ENCODE results near the gene DAO. TPM values are rescaled to one million over a fixed set of nuclear protein-coding genes. Genes with fewer than 3 reads are reported as not detected.
A peak's percentile ranks its signal among the peaks of the same experiment; 100 is the strongest.
"Not testable (repeated sequence)": the region's sequence is repeated elsewhere in the genome, so short reads cannot be mapped to it uniquely, and the experiment has no call there.

Gene DAO
- total RNA-seq, 2 experiments from 2014 or later = not detected

DNA sequence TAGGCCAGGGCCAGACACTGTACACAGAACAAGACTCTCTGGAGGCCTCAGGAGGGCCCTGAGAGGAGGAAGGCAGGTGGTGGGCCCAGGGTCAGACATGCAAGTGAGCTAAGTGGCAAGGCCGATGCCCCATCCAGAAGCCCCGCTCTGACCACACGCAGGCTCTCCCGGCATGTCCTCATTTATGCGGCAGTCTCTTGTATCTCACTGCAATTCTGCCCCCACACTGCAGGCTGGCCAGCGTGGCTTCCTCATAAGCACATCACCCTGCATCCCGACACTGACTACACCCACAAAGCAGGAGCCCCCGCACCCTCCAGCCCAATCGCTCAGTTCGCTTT lies 40.0 kb upstream of the DAO start:
- H3K27me3 Mint-ChIP-seq = no peaks in the 10 kb centered on the region
- ATAC-seq (ENCODE audit: low read depth) = no peak
- H3K27ac Mint-ChIP-seq = peak overlapping the region; percentile 63
- DNase-seq = no peak
- peaks cover 41% of the 10 kb centered on the region for H3K4me1 Mint-ChIP-seq
- peaks cover 23% of the 10 kb centered on the region for H3K36me3 Mint-ChIP-seq
- H3K4me3 Mint-ChIP-seq = no peak overlapping the region
- H3K9me3 Mint-ChIP-seq = no peaks in the 10 kb centered on the region
- POLR2A ChIA-PET = interaction anchor here (2.8 kb wide), 1 partner anchor 18 kb away, joined by 25 read pairs; the partner anchor contains the start of gene SSH1

- Mint-ChIP-seq H3K27me3 (no peaks in the 10 kb centered on the region), H3K27ac (peak overlapping the region; percentile 45), H3K36me3 (peaks cover 15% of the 10 kb centered on the region), H3K4me1 (peaks cover 34% of the 10 kb centered on the region), H3K4me3 (no peak overlapping the region), H3K9me3 (no peaks in the 10 kb centered on the region)
- POLR2A ChIA-PET = no interaction called here
- DNase-seq (no peak), ATAC-seq (ENCODE audit: low read depth) (no peak)
Observed at GRCh38 chr12:108840605-108841332, 39.1 kb upstream of the DAO start.

DNA sequence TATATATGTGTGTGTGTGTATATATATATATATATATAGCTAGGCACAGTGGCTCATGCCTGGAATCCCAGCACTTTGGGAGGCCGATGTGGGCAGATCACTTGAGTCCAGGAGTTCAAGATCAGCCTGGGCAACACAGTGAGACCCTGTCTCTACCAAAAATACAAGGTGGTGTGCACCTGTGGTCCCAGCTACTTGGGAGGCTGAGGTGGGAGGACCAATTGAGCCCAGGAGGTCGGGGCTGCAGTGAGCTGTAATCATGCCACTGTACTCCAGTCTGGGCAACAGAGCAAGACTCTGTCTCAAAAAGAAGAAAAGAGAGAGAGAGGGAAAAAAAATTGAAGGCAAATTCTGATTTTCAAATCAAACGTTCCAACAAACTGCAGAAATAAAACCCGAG lies 38.1 kb upstream of the DAO start:
- ATAC-seq (ENCODE audit: low read depth); POLR2A ChIA-PET; H3K4me3 Mint-ChIP-seq; H3K27me3 Mint-ChIP-seq; DNase-seq; H3K9me3 Mint-ChIP-seq: not testable (repeated sequence)
- H3K27ac Mint-ChIP-seq = peak overlapping the region; percentile 45
- peaks cover 30% of the 10 kb centered on the region for H3K4me1 Mint-ChIP-seq
- peaks cover 11% of the 10 kb centered on the region for H3K36me3 Mint-ChIP-seq

GRCh38 chr12:108842361-108842760 lies 37.5 kb upstream of the DAO start:
- POLR2A ChIA-PET = no interaction called here
- Mint-ChIP-seq H3K9me3 (no peaks in the 10 kb centered on the region), H3K36me3 (peaks cover 11% of the 10 kb centered on the region), H3K27ac (no peak overlapping the region), H3K4me3 (no peak overlapping the region), H3K4me1 (peaks cover 28% of the 10 kb centered on the region), H3K27me3 (no peaks in the 10 kb centered on the region)
- ATAC-seq (ENCODE audit: low read depth) (no peak), DNase-seq (no peak)

DNA sequence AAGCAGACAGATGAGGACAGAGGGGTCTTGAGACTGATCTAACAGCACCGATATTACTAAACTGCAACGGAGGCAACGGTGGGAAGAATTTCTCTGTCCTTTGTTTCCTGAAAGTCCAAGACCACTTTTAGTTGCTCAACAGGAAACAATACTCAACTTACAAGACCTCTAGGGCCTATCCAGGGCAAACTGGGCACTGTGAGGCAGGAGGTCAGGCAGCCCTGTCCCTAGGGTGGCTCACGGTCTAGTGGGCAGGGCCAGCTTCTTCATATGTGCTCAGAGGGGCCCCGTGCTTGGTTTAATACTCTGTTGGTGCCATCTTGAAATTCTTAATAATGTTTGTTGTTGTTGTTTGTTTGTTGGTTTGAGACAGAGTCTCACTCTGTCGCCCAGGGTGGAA lies 36.7 kb upstream of the DAO start:
- Mint-ChIP-seq H3K9me3 (no peaks in the 10 kb centered on the region), H3K27me3 (no peaks in the 10 kb centered on the region), H3K36me3 (peaks cover 16% of the 10 kb centered on the region), H3K4me1 (peaks cover 22% of the 10 kb centered on the region), H3K4me3 (no peak overlapping the region), H3K27ac (no peak overlapping the region)
- DNase-seq = no peak
- POLR2A ChIA-PET = no interaction called here
- ATAC-seq (ENCODE audit: low read depth) = no peak

- no peaks in the 10 kb centered on the region for H3K9me3 Mint-ChIP-seq
- POLR2A ChIA-PET = no interaction called here
- H3K4me3 Mint-ChIP-seq = no peak overlapping the region
- H3K27me3 Mint-ChIP-seq = no peaks in the 10 kb centered on the region
- H3K27ac Mint-ChIP-seq = no peak overlapping the region
- no peak for ATAC-seq (ENCODE audit: low read depth)
- peaks cover 5% of the 10 kb centered on the region for H3K4me1 Mint-ChIP-seq
- peaks cover 13% of the 10 kb centered on the region for H3K36me3 Mint-ChIP-seq
- DNase-seq = no peak
Observed at GRCh38 chr12:108845696-108846095, 34.2 kb upstream of the DAO start.

- DNase-seq = no peak
- ATAC-seq (ENCODE audit: low read depth) = no peak
- H3K9me3 Mint-ChIP-seq = no peaks in the 10 kb centered on the region
- H3K27ac Mint-ChIP-seq = no peak overlapping the region
- no peaks in the 10 kb centered on the region for H3K27me3 Mint-ChIP-seq
- H3K4me1 Mint-ChIP-seq = peaks cover 2% of the 10 kb centered on the region
- H3K36me3 Mint-ChIP-seq = peaks cover 13% of the 10 kb centered on the region
- H3K4me3 Mint-ChIP-seq = no peak overlapping the region
- POLR2A ChIA-PET = no interaction called here
Observed at GRCh38 chr12:108846290-108846701, 33.6 kb upstream of the DAO start.

DNA sequence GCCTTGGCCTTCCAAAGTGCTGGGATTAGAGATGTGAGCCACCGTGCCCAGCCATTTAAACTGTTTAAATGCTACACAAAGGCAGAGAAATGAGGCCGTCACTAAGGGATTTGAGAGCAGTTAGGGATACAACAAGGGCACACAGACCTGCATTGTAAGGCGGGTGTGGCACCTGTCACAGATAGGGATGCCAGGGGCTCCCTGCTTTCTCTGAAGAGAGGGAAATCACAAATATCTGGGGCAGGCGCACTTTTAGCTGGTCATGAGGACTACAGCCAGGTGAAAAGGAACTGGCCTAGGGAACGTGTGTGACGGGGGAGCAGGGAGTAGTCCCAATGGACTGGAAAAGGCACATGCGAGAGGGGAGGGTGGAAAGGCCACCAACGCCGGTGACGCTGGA lies 32.2 kb upstream of the DAO start:
- Mint-ChIP-seq H3K9me3 (no peaks in the 10 kb centered on the region), H3K27me3 (no peaks in the 10 kb centered on the region), H3K4me3 (no peak overlapping the region), H3K27ac (no peak overlapping the region), H3K4me1 (peaks cover 2% of the 10 kb centered on the region), H3K36me3 (peaks cover 13% of the 10 kb centered on the region)
- no peak for ATAC-seq (ENCODE audit: low read depth)
- POLR2A ChIA-PET = interaction anchor here (2.8 kb wide), 1 partner anchor 10 kb away, joined by 12 read pairs; the partner anchor contains the start of gene SSH1
- no peak for DNase-seq

- POLR2A ChIA-PET = interaction anchor here (1.4 to 2.8 kb wide), 2 partner anchors 8 to 24 kb away, joined by 3 to 12 read pairs; partner anchors contain the start of gene SSH1
- Mint-ChIP-seq H3K27ac (peak overlapping the region; percentile 58), H3K4me3 (peak overlapping the region; percentile 44), H3K9me3 (no peaks in the 10 kb centered on the region), H3K36me3 (peaks cover 18% of the 10 kb centered on the region), H3K27me3 (no peaks in the 10 kb centered on the region), H3K4me1 (peaks cover 5% of the 10 kb centered on the region)
- DNase-seq (no peak), ATAC-seq (ENCODE audit: low read depth) (no peak)
Observed at GRCh38 chr12:108849660-108850059, 30.2 kb upstream of the DAO start.

DNA sequence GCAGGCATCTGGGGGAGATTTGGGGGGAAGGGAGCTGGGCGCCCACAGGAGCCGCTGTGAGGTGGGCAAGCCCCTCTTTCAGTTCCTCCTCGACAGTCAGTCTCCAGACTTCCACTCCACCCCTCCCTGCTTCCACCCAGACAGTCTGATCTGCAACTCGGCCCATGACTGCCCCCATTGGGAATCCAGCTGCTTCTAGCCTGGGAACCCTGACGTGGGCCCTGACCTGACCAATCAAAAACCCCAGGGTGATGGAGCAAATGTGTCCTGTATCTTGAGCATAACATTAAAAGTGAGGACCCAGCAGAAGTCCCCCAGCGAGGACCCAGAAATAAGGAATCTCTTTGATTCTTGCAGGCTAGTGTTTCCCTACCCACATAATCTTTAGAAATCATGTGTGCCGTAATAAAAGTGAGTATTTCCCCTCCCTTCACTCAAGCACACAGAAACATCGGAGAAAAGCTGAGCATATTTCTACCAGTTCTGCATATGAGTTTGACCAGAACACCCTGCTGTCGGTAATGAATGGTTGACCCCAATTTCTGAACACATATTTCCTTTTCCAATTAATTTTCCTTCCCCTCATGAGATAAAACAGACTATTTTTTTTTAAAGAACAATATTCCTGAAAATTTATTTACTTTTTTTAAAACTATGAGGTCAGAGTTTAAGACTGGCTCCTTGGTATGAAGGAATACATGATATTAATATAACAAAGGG lies 28.9 kb upstream of the DAO start:
- Mint-ChIP-seq H3K4me1 (peaks cover 8% of the 10 kb centered on the region), H3K4me3 (no peak overlapping the region), H3K27me3 (no peaks in the 10 kb centered on the region), H3K9me3 (peaks cover 2% of the 10 kb centered on the region), H3K36me3 (peaks cover 22% of the 10 kb centered on the region), H3K27ac (no peak overlapping the region)
- ATAC-seq (ENCODE audit: low read depth) (no peak), DNase-seq (no peak)
- POLR2A ChIA-PET = no interaction called here

GRCh38 chr12:108852674-108853309 lies 27.1 kb upstream of the DAO start:
- H3K4me1 Mint-ChIP-seq = peaks cover 17% of the 10 kb centered on the region
- H3K27ac Mint-ChIP-seq = no peak overlapping the region
- DNase-seq (no peak), ATAC-seq (ENCODE audit: low read depth) (no peak)
- no peaks in the 10 kb centered on the region for H3K27me3 Mint-ChIP-seq
- no peak overlapping the region for H3K4me3 Mint-ChIP-seq
- peaks cover 15% of the 10 kb centered on the region for H3K36me3 Mint-ChIP-seq
- POLR2A ChIA-PET = interaction anchor here (0.7 kb wide), 1 partner anchor 35 kb away, joined by 4 read pairs; no protein-coding TSS in a partner anchor
- peaks cover 2% of the 10 kb centered on the region for H3K9me3 Mint-ChIP-seq

DNA sequence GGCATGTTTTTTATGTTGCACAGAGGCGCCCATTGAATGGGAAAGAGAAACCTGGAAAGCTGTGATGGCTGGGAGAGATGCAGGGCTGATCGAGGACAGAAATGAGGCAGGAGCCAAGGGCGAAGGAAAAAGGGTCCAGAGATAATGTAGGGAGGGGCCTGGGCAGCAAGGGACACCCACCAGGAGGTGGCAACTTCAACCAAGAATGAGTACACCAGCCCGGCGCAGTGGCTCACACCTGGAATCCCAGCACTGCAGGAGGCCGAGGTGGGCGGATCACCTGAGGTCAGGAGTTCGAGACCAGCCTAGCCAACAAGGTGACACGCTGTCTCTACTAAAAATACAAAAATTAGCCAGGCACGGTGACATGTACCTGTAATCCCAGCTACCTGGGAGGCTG lies 26.5 kb upstream of the DAO start:
- H3K27me3 Mint-ChIP-seq = peaks cover 2% of the 10 kb centered on the region

GRCh38 chr12:108853981-108854446 lies 25.9 kb upstream of the DAO start:
- Mint-ChIP-seq H3K27me3 (peaks cover 6% of the 10 kb centered on the region), H3K9me3 (peaks cover 2% of the 10 kb centered on the region), H3K4me3 (no peak overlapping the region), H3K36me3 (peaks cover 8% of the 10 kb centered on the region), H3K4me1 (peaks cover 26% of the 10 kb centered on the region), H3K27ac (peak overlapping the region; percentile 10)
- DNase-seq (no peak), ATAC-seq (ENCODE audit: low read depth) (no peak)
- POLR2A ChIA-PET = no interaction called here

More for the DNA sequence above, 26.5 kb upstream of the DAO start:
- Mint-ChIP-seq H3K27ac (no peak overlapping the region), H3K36me3 (peaks cover 10% of the 10 kb centered on the region), H3K4me1 (peaks cover 22% of the 10 kb centered on the region), H3K4me3 (no peak overlapping the region), H3K9me3 (peaks cover 2% of the 10 kb centered on the region)
- DNase-seq (no peak), ATAC-seq (ENCODE audit: low read depth) (no peak)
- POLR2A ChIA-PET = no interaction called here

Measured in activated naive CD8-positive, alpha-beta T cell treated with anti-CD3 and anti-CD28 coated beads, Interleukin-2, amount 10 ng/mL, durations not matched to agents 7 days and 5 days (primary cell).